GM21717 (cell line): ENCODE measurements around the gene UBE2O.

Source experiments
- ATAC-seq: cut with Tn5 transposase; IDR thresholded peaks from one replicate; pipeline ENCODE4 v1.9.1; 2021; ENCODE audit warnings: mild to moderate bottlenecking, moderate library complexity; ENCODE audit not compliant: unreplicated experiment

The UBE2O gene

GRCh38 chr17:76468634-76469010 lies 15.7 kb upstream of the UBE2O start:
- ATAC-seq: no peak

- no peak for ATAC-seq
Measured at GRCh38 chr17:76467809-76468633, 15.1 kb upstream of the UBE2O start.

- ATAC-seq: no peak
Measured at GRCh38 chr17:76467366-76467765, 14.4 kb upstream of the UBE2O start, which contains the start of gene AANAT. Gene AANAT, plus strand, starts transcription at chr17:76467603. Its CDS starts 1,144 bp downstream, at chr17:76468747.

- no peak for ATAC-seq
Measured at GRCh38 chr17:76466775-76467130, 13.8 kb upstream of the UBE2O start.

GRCh38 chr17:76462556-76463290 lies 9.8 kb upstream of the UBE2O start:
- ATAC-seq: no peak

- ATAC-seq: no peak
Measured at GRCh38 chr17:76461765-76462555, 9.0 kb upstream of the UBE2O start.

- ATAC-seq: no peak
Measured at GRCh38 chr17:76459674-76460073, 6.7 kb upstream of the UBE2O start.

GRCh38 chr17:76458580-76459490 lies 5.9 kb upstream of the UBE2O start:
- no peak for ATAC-seq

- no peak for ATAC-seq
Measured at GRCh38 chr17:76453431-76453743, 435 bp upstream of the UBE2O start.

GRCh38 chr17:76452127-76452659 lies 759 bp downstream of the UBE2O start:
- peak; percentile 28 for ATAC-seq

- no peak for ATAC-seq
Measured at GRCh38 chr17:76451506-76451905, 1.4 kb downstream of the UBE2O start.

- ATAC-seq: no peak
Measured at GRCh38 chr17:76449126-76449525, 3.8 kb downstream of the UBE2O start.

GRCh38 chr17:76447931-76448652 lies 4.9 kb downstream of the UBE2O start:
- no peak for ATAC-seq

GRCh38 chr17:76446449-76447231 lies 6.3 kb downstream of the UBE2O start:
- ATAC-seq: no peak

GRCh38 chr17:76445697-76446448 lies 7.1 kb downstream of the UBE2O start:
- ATAC-seq: no peak

- ATAC-seq: no peak
Measured at GRCh38 chr17:76444518-76445311, 8.2 kb downstream of the UBE2O start.
